Measurements from ENCODE around the gene NT5DC4.
"Not testable (repeated sequence)": the region's sequence is repeated elsewhere in the genome, so short reads cannot be mapped to it uniquely, and the experiment has no call there.

The NT5DC4 gene

GRCh38 chr2:112699984-112700667 is 20.7 kb upstream of the NT5DC4 start:
- no peak for DNase-seq (ENCODE audit: low read depth in 2 of 2)

GRCh38 chr2:112701052-112701451 is 19.8 kb upstream of the NT5DC4 start:
- no peak for DNase-seq (ENCODE audit: low read depth in 2 of 2)

- no peak for DNase-seq (ENCODE audit: low read depth in 2 of 2)
Observed at GRCh38 chr2:112703684-112704083, 17.1 kb upstream of the NT5DC4 start.

- no peak for DNase-seq (ENCODE audit: low read depth in 2 of 2)
Observed at GRCh38 chr2:112705575-112705974, 15.2 kb upstream of the NT5DC4 start.

GRCh38 chr2:112706170-112706664 is 14.6 kb upstream of the NT5DC4 start:
- DNase-seq (ENCODE audit: low read depth in 2 of 2): peak; percentile 37 to 45

GRCh38 chr2:112706947-112707346 is 13.9 kb upstream of the NT5DC4 start:
- DNase-seq (ENCODE audit: low read depth in 2 of 2): not testable (repeated sequence)

- DNase-seq (ENCODE audit: low read depth in 2 of 2): no peak
Observed at GRCh38 chr2:112708968-112709367, 11.9 kb upstream of the NT5DC4 start.

GRCh38 chr2:112709703-112710102 is 11.1 kb upstream of the NT5DC4 start:
- no peak for DNase-seq (ENCODE audit: low read depth in 2 of 2)

- no peak for DNase-seq (ENCODE audit: low read depth in 2 of 2)
Observed at GRCh38 chr2:112710956-112711750, 9.7 kb upstream of the NT5DC4 start.

GRCh38 chr2:112712465-112712864 is 8.4 kb upstream of the NT5DC4 start:
- DNase-seq (ENCODE audit: low read depth in 2 of 2): no peak

- peak; percentile 48 to 76 for DNase-seq (ENCODE audit: low read depth in 2 of 2)
Observed at GRCh38 chr2:112712903-112713584, 7.8 kb upstream of the NT5DC4 start.

GRCh38 chr2:112713585-112713925 is 7.3 kb upstream of the NT5DC4 start:
- DNase-seq (ENCODE audit: low read depth in 2 of 2): no peak

- no peak for DNase-seq (ENCODE audit: low read depth in 2 of 2)
Observed at GRCh38 chr2:112713926-112714325, 6.9 kb upstream of the NT5DC4 start.

GRCh38 chr2:112714331-112714730 is 6.5 kb upstream of the NT5DC4 start:
- no peak for DNase-seq (ENCODE audit: low read depth in 2 of 2)

- DNase-seq (ENCODE audit: low read depth in 2 of 2): no peak
Observed at GRCh38 chr2:112714836-112715631, 5.8 kb upstream of the NT5DC4 start.

- DNase-seq (ENCODE audit: low read depth in 2 of 2): not testable (repeated sequence)
Observed at GRCh38 chr2:112716094-112716493, 4.7 kb upstream of the NT5DC4 start.

- DNase-seq (ENCODE audit: low read depth in 2 of 2): not testable (repeated sequence)
Observed at GRCh38 chr2:112716826-112717352, 3.9 kb upstream of the NT5DC4 start.

- no peak for DNase-seq (ENCODE audit: low read depth in 2 of 2)
Observed at GRCh38 chr2:112718863-112719370, 1.9 kb upstream of the NT5DC4 start.

- DNase-seq (ENCODE audit: low read depth in 2 of 2): no peak
Observed at GRCh38 chr2:112721819-112722522, 1.2 kb downstream of the NT5DC4 start.

- no peak for DNase-seq (ENCODE audit: low read depth in 2 of 2)
Observed at GRCh38 chr2:112722816-112723546, 2.2 kb downstream of the NT5DC4 start.
